WTC11 (cell line): ENCODE results near the gene CIDEB. TPM values are rescaled to one million over a fixed set of nuclear protein-coding genes. Genes with fewer than 3 reads are reported as not detected.

ENCODE experiments used
- CBFB ChIP-seq: sonication (generic); formaldehyde crosslinking; IDR thresholded peaks from 2 replicates; pipeline ENCODE4 v1.8.1; 2022; ENCODE audit warnings: mild to moderate bottlenecking, low read depth, missing genetic modification reagents
- ESRRA ChIP-seq: sonication (generic); formaldehyde crosslinking; IDR thresholded peaks from 2 replicates; pipeline ENCODE4 v1.8.1; 2022; ENCODE audit warnings: mild to moderate bottlenecking, missing genetic modification reagents, borderline replicate concordance
- ETV6 ChIP-seq: sonication (generic); formaldehyde crosslinking; IDR thresholded peaks from 2 replicates; pipeline ENCODE4 v1.8.1; 2022; ENCODE audit warnings: mild to moderate bottlenecking, missing genetic modification reagents
- KAT7 ChIP-seq: sonication (generic); formaldehyde crosslinking; IDR thresholded peaks from 2 replicates; pipeline ENCODE4 v1.8.1; 2023; ENCODE audit warnings: missing genetic modification reagents, mild to moderate bottlenecking, borderline replicate concordance
- NFE2L1 ChIP-seq: sonication (generic); formaldehyde crosslinking; IDR thresholded peaks from 2 replicates; pipeline ENCODE4 v1.8.1; 2023; ENCODE audit warnings: missing genetic modification reagents
- PRRX2 ChIP-seq: fragments of 250-450 bp; sonication (Bioruptor Pico); IDR thresholded peaks from 2 replicates; pipeline ENCODE4 v1.8.0; 2021; ENCODE audit warnings: mild to moderate bottlenecking
- TEAD4 ChIP-seq: sonication (generic); formaldehyde crosslinking; IDR thresholded peaks from 2 replicates; pipeline ENCODE4 v1.8.0; 2022; ENCODE audit warnings: mild to moderate bottlenecking, missing genetic modification reagents
- ZNF121 ChIP-seq: sonication (generic); formaldehyde crosslinking; IDR thresholded peaks from 2 replicates; pipeline ENCODE4 v1.8.0; 2023; ENCODE audit warnings: missing genetic modification reagents
- ZNF232 ChIP-seq: sonication (generic); formaldehyde crosslinking; IDR thresholded peaks from 2 replicates; pipeline ENCODE4 v1.8.0; 2022; ENCODE audit warnings: mild to moderate bottlenecking, missing genetic modification reagents
- ZNF317 ChIP-seq: sonication (generic); formaldehyde crosslinking; IDR thresholded peaks from 2 replicates; pipeline ENCODE4 v1.8.1; 2023; ENCODE audit warnings: low read depth, mild to moderate bottlenecking, moderate library complexity, missing genetic modification reagents, borderline replicate concordance
- total RNA-seq: library from RNA; stranded (reverse); gene quantifications from 3 replicates; pipeline ENCODE4 v1.2.3, GENCODE V29; 2021
- TF ChIP-seq, protein P1 (sequence below): sonication (generic); formaldehyde crosslinking; IDR thresholded peaks from 2 replicates; pipeline ENCODE4 v1.8.1; 2022; ENCODE audit warnings: mild to moderate bottlenecking, moderate library complexity, missing genetic modification reagents
- TF ChIP-seq, protein P2 (sequence below): sonication (generic); formaldehyde crosslinking; IDR thresholded peaks from 2 replicates; pipeline ENCODE4 v1.8.1; 2022; ENCODE audit warnings: missing genetic modification reagents, borderline replicate concordance
- TF ChIP-seq, protein P3 (sequence below): sonication (generic); formaldehyde crosslinking; IDR thresholded peaks from 2 replicates; pipeline ENCODE4 v1.8.0; 2022; ENCODE audit warnings: missing genetic modification reagents
- TF ChIP-seq, protein P4 (sequence below): sonication (generic); formaldehyde crosslinking; IDR thresholded peaks from 2 replicates; pipeline ENCODE4 v1.8.1; 2022; ENCODE audit warnings: mild to moderate bottlenecking, missing genetic modification reagents, moderate library complexity, borderline replicate concordance
- TF ChIP-seq, protein P5 (sequence below): sonication (generic); formaldehyde crosslinking; IDR thresholded peaks from 2 replicates; pipeline ENCODE4 v1.8.1; 2023; ENCODE audit warnings: mild to moderate bottlenecking, moderate library complexity, missing genetic modification reagents
- TF ChIP-seq, protein P6 (sequence below): sonication (generic); formaldehyde crosslinking; IDR thresholded peaks from 2 replicates; pipeline ENCODE4 v1.8.0; 2022; ENCODE audit warnings: mild to moderate bottlenecking, missing genetic modification reagents
- TF ChIP-seq, protein P7 (sequence below): sonication (generic); formaldehyde crosslinking; IDR thresholded peaks from 2 replicates; pipeline ENCODE4 v1.8.1; 2022; ENCODE audit warnings: low read depth, missing genetic modification reagents, borderline replicate concordance
- TF ChIP-seq, protein P8 (sequence below): sonication (generic); formaldehyde crosslinking; IDR thresholded peaks from 2 replicates; pipeline ENCODE4 v1.8.0; 2023; ENCODE audit warnings: mild to moderate bottlenecking, missing genetic modification reagents
- TF ChIP-seq, protein P9 (sequence below): fragments of 250-450 bp; sonication (Bioruptor Pico); IDR thresholded peaks from 2 replicates; pipeline ENCODE4 v1.8.0; 2021; ENCODE audit warnings: mild to moderate bottlenecking
- TF ChIP-seq, protein P10 (sequence below): fragments of 250-450 bp; sonication (Bioruptor Pico); IDR thresholded peaks from 2 replicates; pipeline ENCODE4 v1.9.0; 2021; ENCODE audit warnings: moderate library complexity, mild to moderate bottlenecking, inconsistent platforms, borderline replicate concordance

Gene CIDEB
- total RNA-seq, 1 experiment from 2014 or later = 4.7 TPM

DNA sequence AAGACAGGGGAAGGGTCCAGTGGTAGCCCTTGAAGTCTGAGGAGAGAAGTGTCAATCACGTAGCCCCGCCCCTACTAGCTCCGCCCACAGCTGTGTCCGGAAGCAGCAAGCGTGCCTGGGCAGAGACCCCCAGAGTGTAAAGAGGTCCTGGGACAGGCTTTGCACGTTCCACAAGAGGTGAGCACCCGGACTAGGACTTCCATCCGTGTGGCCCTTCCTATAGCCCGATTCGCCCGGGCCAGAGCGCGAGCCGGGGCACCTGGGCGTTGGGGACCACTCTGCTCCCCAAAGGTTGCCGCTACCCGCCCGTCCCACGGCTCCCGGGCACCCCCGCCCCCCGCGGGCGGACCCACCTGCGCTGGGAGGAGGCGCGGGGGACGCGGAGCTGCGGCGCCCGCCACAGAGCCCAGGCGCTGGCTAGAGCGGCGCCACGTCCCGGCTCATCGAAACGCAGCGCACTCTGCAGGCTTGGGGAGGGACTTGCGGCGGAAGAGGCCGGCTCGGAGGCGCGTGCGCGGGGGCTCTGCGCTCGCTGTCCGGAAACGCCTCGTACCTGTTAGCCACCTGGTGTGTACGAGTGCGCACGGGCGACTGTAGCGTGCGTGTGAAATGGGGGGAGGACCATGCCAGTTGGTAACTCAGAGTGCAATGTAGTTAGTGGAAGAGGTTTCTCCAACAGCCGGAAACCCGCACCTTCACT lies 36.5 kb downstream of the CIDEB start, which contains the start of gene RABGGTA (continued):
- TF ChIP-seq, protein P1, sequence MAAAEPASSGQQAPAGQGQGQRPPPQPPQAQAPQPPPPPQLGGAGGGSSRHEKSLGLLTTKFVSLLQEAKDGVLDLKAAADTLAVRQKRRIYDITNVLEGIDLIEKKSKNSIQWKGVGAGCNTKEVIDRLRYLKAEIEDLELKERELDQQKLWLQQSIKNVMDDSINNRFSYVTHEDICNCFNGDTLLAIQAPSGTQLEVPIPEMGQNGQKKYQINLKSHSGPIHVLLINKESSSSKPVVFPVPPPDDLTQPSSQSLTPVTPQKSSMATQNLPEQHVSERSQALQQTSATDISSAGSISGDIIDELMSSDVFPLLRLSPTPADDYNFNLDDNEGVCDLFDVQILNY (CRISPR knock-in tag) = peak; percentile 76; the same call in 1 of the 2 replicates
- no peak for TF ChIP-seq ZNF121
- no peak for TF ChIP-seq CBFB
- TF ChIP-seq, protein P2, sequence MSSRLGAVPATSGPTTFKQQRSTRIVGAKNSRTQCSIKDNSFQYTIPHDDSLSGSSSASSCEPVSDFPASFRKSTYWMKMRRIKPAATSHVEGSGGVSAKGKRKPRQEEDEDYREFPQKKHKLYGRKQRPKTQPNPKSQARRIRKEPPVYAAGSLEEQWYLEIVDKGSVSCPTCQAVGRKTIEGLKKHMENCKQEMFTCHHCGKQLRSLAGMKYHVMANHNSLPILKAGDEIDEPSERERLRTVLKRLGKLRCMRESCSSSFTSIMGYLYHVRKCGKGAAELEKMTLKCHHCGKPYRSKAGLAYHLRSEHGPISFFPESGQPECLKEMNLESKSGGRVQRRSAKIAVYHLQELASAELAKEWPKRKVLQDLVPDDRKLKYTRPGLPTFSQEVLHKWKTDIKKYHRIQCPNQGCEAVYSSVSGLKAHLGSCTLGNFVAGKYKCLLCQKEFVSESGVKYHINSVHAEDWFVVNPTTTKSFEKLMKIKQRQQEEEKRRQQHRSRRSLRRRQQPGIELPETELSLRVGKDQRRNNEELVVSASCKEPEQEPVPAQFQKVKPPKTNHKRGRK (CRISPR knock-in tag) = 0 out of 2 replicates have a peak, but pooled peaks have one; percentile 40
- TF ChIP-seq, protein P3, sequence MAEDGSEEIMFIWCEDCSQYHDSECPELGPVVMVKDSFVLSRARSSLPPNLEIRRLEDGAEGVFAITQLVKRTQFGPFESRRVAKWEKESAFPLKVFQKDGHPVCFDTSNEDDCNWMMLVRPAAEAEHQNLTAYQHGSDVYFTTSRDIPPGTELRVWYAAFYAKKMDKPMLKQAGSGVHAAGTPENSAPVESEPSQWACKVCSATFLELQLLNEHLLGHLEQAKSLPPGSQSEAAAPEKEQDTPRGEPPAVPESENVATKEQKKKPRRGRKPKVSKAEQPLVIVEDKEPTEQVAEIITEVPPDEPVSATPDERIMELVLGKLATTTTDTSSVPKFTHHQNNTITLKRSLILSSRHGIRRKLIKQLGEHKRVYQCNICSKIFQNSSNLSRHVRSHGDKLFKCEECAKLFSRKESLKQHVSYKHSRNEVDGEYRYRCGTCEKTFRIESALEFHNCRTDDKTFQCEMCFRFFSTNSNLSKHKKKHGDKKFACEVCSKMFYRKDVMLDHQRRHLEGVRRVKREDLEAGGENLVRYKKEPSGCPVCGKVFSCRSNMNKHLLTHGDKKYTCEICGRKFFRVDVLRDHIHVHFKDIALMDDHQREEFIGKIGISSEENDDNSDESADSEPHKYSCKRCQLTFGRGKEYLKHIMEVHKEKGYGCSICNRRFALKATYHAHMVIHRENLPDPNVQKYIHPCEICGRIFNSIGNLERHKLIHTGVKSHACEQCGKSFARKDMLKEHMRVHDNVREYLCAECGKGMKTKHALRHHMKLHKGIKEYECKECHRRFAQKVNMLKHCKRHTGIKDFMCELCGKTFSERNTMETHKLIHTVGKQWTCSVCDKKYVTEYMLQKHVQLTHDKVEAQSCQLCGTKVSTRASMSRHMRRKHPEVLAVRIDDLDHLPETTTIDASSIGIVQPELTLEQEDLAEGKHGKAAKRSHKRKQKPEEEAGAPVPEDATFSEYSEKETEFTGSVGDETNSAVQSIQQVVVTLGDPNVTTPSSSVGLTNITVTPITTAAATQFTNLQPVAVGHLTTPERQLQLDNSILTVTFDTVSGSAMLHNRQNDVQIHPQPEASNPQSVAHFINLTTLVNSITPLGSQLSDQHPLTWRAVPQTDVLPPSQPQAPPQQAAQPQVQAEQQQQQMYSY (CRISPR knock-in tag) = peak; percentile 48
- TF ChIP-seq, protein P4, sequence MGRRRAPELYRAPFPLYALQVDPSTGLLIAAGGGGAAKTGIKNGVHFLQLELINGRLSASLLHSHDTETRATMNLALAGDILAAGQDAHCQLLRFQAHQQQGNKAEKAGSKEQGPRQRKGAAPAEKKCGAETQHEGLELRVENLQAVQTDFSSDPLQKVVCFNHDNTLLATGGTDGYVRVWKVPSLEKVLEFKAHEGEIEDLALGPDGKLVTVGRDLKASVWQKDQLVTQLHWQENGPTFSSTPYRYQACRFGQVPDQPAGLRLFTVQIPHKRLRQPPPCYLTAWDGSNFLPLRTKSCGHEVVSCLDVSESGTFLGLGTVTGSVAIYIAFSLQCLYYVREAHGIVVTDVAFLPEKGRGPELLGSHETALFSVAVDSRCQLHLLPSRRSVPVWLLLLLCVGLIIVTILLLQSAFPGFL (CRISPR knock-in tag) = no peak
- TF ChIP-seq ESRRA (CRISPR knock-in tag) = peak; percentile 68; the same call in 1 of the 2 replicates
- peak; percentile 86; the same call in 1 of the 2 replicates for TF ChIP-seq NFE2L1
- TF ChIP-seq ETV6 = peak; percentile 94
- TF ChIP-seq, protein P5, sequence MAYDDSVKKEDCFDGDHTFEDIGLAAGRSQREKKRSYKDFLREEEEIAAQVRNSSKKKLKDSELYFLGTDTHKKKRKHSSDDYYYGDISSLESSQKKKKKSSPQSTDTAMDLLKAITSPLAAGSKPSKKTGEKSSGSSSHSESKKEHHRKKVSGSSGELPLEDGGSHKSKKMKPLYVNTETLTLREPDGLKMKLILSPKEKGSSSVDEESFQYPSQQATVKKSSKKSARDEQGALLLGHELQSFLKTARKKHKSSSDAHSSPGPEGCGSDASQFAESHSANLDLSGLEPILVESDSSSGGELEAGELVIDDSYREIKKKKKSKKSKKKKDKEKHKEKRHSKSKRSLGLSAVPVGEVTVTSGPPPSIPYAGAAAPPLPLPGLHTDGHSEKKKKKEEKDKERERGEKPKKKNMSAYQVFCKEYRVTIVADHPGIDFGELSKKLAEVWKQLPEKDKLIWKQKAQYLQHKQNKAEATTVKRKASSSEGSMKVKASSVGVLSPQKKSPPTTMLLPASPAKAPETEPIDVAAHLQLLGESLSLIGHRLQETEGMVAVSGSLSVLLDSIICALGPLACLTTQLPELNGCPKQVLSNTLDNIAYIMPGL (CRISPR knock-in tag) = peak; percentile 99
- peak; percentile 78; the same call in 1 of the 2 replicates for TF ChIP-seq ZNF232 (CRISPR knock-in tag)
- TF ChIP-seq, protein P6, sequence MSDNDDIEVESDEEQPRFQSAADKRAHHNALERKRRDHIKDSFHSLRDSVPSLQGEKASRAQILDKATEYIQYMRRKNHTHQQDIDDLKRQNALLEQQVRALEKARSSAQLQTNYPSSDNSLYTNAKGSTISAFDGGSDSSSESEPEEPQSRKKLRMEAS (CRISPR knock-in tag) = peak; percentile 96
- TF ChIP-seq, protein P7, sequence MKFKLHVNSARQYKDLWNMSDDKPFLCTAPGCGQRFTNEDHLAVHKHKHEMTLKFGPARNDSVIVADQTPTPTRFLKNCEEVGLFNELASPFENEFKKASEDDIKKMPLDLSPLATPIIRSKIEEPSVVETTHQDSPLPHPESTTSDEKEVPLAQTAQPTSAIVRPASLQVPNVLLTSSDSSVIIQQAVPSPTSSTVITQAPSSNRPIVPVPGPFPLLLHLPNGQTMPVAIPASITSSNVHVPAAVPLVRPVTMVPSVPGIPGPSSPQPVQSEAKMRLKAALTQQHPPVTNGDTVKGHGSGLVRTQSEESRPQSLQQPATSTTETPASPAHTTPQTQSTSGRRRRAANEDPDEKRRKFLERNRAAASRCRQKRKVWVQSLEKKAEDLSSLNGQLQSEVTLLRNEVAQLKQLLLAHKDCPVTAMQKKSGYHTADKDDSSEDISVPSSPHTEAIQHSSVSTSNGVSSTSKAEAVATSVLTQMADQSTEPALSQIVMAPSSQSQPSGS (CRISPR knock-in tag) = peak; percentile 27; the same call in 1 of the 2 replicates
- no peak for TF ChIP-seq ZNF317 (CRISPR knock-in tag)
- TF ChIP-seq, protein P8, sequence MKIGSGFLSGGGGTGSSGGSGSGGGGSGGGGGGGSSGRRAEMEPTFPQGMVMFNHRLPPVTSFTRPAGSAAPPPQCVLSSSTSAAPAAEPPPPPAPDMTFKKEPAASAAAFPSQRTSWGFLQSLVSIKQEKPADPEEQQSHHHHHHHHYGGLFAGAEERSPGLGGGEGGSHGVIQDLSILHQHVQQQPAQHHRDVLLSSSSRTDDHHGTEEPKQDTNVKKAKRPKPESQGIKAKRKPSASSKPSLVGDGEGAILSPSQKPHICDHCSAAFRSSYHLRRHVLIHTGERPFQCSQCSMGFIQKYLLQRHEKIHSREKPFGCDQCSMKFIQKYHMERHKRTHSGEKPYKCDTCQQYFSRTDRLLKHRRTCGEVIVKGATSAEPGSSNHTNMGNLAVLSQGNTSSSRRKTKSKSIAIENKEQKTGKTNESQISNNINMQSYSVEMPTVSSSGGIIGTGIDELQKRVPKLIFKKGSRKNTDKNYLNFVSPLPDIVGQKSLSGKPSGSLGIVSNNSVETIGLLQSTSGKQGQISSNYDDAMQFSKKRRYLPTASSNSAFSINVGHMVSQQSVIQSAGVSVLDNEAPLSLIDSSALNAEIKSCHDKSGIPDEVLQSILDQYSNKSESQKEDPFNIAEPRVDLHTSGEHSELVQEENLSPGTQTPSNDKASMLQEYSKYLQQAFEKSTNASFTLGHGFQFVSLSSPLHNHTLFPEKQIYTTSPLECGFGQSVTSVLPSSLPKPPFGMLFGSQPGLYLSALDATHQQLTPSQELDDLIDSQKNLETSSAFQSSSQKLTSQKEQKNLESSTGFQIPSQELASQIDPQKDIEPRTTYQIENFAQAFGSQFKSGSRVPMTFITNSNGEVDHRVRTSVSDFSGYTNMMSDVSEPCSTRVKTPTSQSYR (CRISPR knock-in tag) = no peak
- TF ChIP-seq, protein P9, sequence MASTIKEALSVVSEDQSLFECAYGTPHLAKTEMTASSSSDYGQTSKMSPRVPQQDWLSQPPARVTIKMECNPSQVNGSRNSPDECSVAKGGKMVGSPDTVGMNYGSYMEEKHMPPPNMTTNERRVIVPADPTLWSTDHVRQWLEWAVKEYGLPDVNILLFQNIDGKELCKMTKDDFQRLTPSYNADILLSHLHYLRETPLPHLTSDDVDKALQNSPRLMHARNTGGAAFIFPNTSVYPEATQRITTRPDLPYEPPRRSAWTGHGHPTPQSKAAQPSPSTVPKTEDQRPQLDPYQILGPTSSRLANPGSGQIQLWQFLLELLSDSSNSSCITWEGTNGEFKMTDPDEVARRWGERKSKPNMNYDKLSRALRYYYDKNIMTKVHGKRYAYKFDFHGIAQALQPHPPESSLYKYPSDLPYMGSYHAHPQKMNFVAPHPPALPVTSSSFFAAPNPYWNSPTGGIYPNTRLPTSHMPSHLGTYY = no peak
- TF ChIP-seq PRRX2 = no peak
- TF ChIP-seq KAT7 (CRISPR knock-in tag) = 0 out of 2 replicates have a peak, but pooled peaks have one; percentile 60
- TF ChIP-seq, protein P10, sequence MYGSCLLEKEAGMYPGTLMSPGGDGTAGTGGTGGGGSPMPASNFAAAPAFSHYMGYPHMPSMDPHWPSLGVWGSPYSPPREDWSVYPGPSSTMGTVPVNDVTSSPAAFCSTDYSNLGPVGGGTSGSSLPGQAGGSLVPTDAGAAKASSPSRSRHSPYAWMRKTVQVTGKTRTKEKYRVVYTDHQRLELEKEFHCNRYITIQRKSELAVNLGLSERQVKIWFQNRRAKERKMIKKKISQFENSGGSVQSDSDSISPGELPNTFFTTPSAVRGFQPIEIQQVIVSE (CRISPR knock-in tag) = no peak
- TF ChIP-seq TEAD4 (CRISPR knock-in tag) = no peak
